IPS-11a (cell line): Measurements from ENCODE around the gene CCL28.
"Not testable (repeated sequence)": the region's sequence is repeated elsewhere in the genome, so short reads cannot be mapped to it uniquely, and the experiment has no call there.

ENCODE experiments used
- H3K4me3 ChIP-seq: one replicate; pipeline ENCODE4 v1.5.1; 2013; ENCODE audit warnings: low read depth, low read length, control low read depth

CCL28 gene

DNA sequence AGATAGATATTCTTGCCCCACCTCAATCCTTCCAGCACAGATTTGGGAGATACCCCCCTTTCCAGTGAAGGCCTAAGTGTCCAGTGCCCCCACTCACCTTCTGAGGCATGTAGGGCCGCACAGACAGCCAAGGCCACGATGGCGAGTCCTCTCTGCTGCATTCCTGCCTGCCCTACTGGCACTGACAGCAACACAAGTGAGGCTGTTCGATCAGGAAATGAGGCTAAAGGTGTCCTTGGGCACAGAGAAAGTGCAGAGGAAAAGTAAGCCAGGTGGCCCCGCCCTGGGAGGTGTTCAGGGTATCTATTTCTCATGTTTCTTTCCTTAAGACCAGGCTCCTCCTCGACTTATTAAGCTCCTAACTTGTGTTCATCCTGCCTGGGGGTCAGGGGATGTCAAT is at the start of gene CCL28:
Gene CCL28, minus strand, starts transcription at position 236 of the 400 bp plus-strand sequence. Its CDS starts 75 bp downstream, at position 161.
- H3K4me3 ChIP-seq = no peak within 1 kb of the TSS

GRCh38 chr5:43461066-43461465 is 48.9 kb upstream of the CCL28 start:
- H3K4me3 ChIP-seq = no peak overlapping the region

- no peak overlapping the region for H3K4me3 ChIP-seq
These were observed 44.4 kb upstream of the CCL28 start for GRCh38 chr5:43456556-43456955.

DNA sequence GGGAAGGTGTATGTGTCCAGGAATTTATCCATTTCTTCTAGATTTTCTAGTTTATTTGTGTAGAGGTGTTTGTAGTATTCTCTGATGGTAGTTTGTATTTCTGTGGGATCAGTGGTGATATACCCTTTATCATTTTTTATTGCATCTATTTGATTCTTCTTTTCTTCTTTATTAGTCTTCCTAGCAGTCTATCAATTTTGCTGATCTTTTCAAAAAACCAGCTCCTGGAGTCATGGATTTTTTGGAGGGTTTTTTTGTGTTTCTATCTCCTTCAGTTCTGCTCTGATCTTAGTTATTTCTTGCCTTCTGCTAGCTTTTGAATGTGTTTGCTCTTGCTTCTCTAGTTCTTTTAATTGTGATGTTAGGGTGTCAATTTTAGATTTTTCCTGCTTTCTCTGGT is 29.4 kb upstream of the CCL28 start:
- H3K4me3 ChIP-seq = not testable (repeated sequence)

DNA sequence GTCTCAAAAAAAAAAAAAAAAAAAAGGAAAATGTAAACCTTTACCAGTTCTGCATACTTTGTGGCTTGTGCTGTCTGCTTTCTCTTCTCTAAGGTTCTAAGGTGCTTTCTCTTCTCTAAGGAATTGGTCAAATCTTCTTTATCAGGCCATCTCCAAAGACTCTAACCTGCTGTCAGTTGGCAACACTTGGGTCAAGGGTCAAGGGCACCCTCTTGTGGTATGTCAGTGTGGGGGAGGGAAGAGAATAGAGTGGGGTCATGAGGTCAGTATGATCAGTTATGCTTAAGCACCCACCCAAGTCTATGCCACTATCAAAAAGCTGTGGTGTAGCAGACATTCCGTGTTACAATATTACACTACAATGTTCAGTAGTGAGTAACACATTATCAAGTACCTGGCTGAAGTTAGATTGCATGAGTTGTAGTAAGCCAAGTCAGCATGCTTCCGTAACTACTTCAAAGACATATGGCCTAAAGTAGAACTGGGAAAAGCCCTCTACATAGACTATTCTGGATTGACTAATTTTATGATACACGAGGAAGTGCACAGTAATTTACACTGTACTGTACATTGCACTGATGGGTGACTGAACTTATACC is 25.0 kb upstream of the CCL28 start:
- H3K4me3 ChIP-seq = no peak overlapping the region

DNA sequence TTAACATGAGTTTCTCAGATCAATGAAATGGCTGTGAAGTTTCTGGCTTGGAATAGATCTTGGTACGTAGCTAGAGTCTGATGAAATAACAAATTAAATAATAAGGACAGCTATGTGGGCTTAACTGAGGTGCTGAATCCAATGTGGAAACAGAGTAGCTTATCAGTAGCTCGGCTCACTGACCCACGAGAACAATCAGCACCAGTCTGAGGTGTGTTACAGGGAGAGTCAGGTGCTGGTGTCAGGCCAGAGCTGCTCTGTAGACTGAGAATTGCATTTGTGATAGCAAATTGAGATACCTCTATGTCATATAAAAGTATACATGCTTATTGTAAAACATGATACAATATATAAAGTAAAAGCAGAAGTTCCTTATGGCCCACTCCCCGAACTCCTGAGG is 21.2 kb upstream of the CCL28 start:
- no peak overlapping the region for H3K4me3 ChIP-seq

DNA sequence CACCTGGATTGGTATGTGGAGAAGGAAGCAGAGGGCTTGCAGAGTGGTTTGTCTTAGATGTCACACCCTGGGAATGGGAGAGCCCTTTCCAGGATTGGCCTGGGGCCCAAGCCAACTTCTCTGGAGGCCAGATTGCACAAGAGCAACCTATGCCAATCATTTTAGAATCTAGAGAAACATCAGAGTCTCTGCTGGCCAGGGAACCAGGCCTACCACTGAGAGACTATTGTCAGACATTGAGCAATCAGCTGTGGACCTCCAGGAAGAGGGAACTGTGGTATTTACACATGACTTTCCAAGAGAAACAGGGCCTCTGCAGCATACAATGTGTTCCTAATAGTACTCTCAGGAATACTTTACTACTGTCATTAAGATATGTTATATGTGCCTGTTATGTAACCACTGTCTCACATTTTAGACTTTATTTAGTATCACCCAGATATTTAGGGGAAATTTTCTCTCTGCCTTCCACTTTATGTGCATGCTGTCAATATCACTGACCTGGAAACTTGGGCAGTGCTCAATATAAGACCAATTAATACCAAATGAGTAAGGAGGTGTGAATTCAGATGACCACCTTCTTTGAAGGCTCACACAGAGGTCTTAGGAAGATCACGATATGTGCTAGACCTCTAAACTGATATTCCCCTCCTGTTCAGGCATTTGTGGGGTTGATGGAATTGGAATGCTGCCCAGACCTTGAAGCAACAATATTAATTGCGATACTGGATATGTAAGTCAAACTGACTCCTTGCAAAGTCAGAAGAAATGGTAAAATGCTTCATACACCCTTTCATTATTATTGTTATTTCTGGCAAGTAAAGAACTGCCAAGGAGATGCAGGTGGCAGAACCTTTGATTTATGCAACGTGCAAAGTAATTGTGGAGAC is 20.5 kb upstream of the CCL28 start:
- no peak overlapping the region for H3K4me3 ChIP-seq

DNA sequence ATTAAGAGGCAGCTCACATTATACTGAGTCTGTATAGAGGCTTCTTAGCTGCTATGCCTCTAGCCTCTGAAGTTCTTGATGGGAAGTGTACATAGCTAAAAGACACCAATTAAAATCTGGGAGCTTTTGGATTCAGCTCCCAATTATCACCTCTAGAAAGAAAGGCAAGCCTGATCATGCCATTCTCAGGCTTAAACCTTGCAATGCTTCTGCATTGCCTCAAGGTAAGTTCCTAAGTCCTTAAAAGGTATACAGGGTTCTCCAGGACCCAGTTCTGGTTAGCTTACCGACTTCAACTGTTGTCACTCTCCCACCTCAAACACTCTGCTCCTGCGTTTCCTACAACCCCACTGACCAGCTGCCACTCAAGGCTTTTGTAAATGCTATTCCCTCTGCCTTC is 17.5 kb upstream of the CCL28 start:
- H3K4me3 ChIP-seq = no peak overlapping the region

- no peak overlapping the region for H3K4me3 ChIP-seq
These were observed 16.8 kb upstream of the CCL28 start for GRCh38 chr5:43429016-43429415.

DNA sequence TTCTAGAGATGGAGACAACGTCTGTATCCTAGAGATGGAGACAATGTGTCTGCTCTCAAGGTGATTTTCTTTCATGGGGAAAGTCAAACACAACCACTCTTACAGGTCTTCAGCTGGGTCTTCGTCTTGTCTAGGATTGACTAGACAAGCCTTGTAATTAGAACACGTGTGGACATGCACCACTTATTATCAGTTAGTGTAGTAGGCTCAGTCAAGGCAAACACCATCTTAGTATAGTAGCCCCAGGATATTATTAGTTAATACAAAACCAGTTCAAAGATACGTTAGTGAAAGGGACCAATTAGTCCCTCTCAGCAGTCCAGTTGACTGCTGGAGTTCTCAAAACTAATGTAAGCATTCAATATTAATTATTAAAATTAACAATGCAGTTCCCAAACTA is 15.1 kb upstream of the CCL28 start:
- no peak overlapping the region for H3K4me3 ChIP-seq

- no peak overlapping the region for H3K4me3 ChIP-seq
These were observed 13.8 kb upstream of the CCL28 start for GRCh38 chr5:43425983-43426382.

- not testable (repeated sequence) for H3K4me3 ChIP-seq
These were observed 10.9 kb upstream of the CCL28 start for GRCh38 chr5:43423086-43423485.

- H3K4me3 ChIP-seq = no peak overlapping the region
These were observed 10.0 kb upstream of the CCL28 start for GRCh38 chr5:43422143-43422542.

- H3K4me3 ChIP-seq = no peak overlapping the region
These were observed 9.4 kb upstream of the CCL28 start for GRCh38 chr5:43421450-43422133.

DNA sequence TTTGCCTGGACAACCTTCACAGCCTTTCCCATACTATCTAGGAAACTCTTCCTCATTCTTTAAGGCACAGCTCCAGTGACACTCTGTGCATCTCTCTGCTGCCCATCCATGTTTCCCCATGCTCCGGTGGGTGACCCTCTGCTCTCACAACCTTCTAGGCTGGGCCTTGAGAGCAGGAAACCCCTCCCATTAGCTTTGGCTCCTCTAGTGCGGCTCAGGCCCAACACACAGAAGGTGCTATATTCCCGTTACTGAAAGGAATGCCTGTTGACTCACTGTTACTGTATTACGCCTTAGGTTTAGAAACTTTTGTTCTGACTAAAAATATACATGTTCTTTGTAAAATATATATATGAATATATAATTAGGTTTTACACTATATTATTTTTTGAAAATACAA is 8.1 kb upstream of the CCL28 start:
- H3K4me3 ChIP-seq = no peak overlapping the region

DNA sequence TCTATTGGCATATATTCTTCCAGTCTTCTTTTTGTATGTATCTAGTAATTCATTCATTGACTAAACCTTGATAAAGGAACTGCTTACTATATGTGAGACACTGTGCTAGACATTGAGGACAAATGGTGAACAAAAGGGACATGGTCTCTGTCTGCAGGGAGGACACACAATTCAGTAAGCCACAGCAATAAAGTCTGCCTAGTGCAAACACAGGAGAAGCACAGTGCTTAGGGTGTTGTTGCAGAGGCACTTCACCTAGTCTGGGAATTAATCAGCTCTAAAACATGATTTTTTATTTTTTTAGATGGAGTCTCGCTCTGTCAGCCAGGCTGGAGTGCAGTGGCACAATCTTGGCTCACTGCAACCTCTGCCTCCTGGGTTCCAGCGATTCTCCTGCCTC is 6.4 kb upstream of the CCL28 start:
- H3K4me3 ChIP-seq = no peak overlapping the region

DNA sequence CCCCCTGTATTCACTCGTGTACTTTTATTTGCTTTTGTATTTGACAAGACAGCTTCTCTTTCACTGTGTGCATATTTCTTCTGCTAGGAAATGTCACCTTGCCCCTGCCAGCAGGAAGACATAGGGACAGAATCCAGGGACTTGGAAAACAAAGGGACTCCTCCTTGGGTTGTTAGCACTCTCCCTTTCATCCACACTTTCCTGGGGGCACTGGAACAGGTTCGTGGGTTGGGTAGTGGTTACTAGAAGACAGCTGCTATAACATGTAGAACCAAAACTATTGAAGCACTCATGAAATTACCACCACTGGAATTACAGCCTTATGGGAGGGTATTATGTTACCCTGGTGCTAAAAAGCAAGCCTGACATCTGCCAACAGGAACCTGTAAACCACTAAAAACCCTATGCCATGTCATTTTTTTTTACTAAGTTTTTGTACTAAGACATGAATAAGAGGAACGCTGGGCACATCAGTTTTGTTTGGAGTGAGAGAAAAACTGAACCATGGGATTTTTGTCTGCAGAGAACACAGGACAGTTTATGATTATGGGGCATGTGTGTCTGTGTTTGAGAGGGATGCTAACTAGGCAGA is 4.7 kb upstream of the CCL28 start:
- no peak overlapping the region for H3K4me3 ChIP-seq

GRCh38 chr5:43415935-43416802 is 4.0 kb upstream of the CCL28 start:
- no peak overlapping the region for H3K4me3 ChIP-seq

DNA sequence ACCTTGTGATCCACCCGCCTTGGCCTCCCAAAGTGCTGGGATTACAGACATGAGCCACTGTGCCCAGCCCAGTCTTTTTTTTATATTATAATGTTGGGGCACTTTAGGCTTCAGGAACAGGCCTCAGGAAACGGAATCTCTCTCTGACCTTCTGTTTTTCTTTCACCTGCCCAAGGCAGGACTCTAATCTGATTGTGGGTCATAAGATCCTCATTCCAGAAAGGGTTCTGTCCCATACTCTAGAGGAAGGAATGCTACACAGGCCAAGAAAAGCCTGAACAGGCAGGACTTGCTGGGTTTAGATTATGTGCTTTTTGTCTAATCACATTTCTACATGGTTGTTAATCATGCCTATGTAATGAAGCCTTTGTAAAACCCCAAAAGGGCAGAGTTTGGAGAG is 1.8 kb upstream of the CCL28 start:
- H3K4me3 ChIP-seq = no peak overlapping the region

- H3K4me3 ChIP-seq = no peak overlapping the region
These were observed 453 bp upstream of the CCL28 start for GRCh38 chr5:43412644-43413043.

DNA sequence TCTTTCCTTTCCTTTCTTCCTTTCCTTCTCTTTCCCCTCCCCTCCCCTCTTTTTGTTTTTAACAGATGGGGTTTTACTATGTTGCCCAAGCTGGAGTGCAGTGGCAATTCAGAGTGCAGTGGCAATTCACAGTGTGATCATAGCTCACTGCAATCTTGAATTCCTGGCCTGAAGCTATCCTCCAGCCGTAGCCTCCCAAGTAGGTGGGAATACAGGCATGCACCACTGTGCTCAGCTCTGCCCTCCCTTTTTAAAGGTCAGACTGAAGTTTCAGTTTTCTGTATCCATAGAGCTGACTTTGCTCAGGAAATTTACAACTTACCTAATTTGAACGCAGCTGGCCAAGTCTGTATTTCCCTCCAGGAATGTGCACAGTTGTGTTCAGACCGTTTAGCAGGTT is 696 bp downstream of the CCL28 start:
- H3K4me3 ChIP-seq = no peak overlapping the region
